Endothelial cell (in vitro differentiated cells): ENCODE measurements around the gene CLEC2L. TPM values are rescaled to one million over a fixed set of nuclear protein-coding genes. Genes with fewer than 3 reads are reported as not detected.

Experiments used
- DNase-seq: peaks from one replicate; pipeline ENCODE4 v3.0.0; 2021; ENCODE audit warnings: low spot score
- H3K27ac Mint-ChIP-seq: one replicate; pipeline ENCODE4 v1.8.0; 2021; ENCODE audit warnings: mixed read lengths, inconsistent platforms; ENCODE audit not compliant: unreplicated experiment
- H3K27me3 Mint-ChIP-seq: one replicate; pipeline ENCODE4 v1.8.0; 2021; ENCODE audit warnings: mild to moderate bottlenecking, moderate library complexity, mixed read lengths, inconsistent platforms; ENCODE audit not compliant: unreplicated experiment
- H3K36me3 Mint-ChIP-seq: one replicate; pipeline ENCODE4 v1.8.0; 2021; ENCODE audit warnings: mild to moderate bottlenecking, low read depth, mixed read lengths, inconsistent platforms; ENCODE audit not compliant: unreplicated experiment
- H3K4me1 Mint-ChIP-seq: one replicate; pipeline ENCODE4 v1.8.0; 2021; ENCODE audit warnings: mild to moderate bottlenecking, mixed read lengths, inconsistent platforms; ENCODE audit not compliant: unreplicated experiment
- H3K4me3 Mint-ChIP-seq: one replicate; pipeline ENCODE4 v1.8.0; 2021; ENCODE audit warnings: mild to moderate bottlenecking, mixed read lengths, inconsistent platforms; ENCODE audit not compliant: unreplicated experiment
- H3K9me3 Mint-ChIP-seq: one replicate; pipeline ENCODE4 v1.8.0; 2021; ENCODE audit warnings: mixed read lengths, inconsistent platforms; ENCODE audit not compliant: unreplicated experiment
- CTCF ChIP-seq: fragments of 200-600 bp; sonication (generic); IDR thresholded peaks from one replicate; pipeline ENCODE4 v1.5.0; 2021; ENCODE audit warnings: antibody characterized with exemption; ENCODE audit not compliant: unreplicated experiment
- total RNA-seq: library from RNA; stranded (reverse); fragmentation: NEBNext Ultra II Directional; extraction: Animal tissue kit (Norgen Biotek cat#: 25700); gene quantifications from one replicate; pipeline ENCODE4 v1.2.1, GENCODE V29; 2021; ENCODE audit not compliant: unreplicated experiment

The CLEC2L gene
- total RNA-seq, 1 donor from 2014 or later = not detected

- no peak overlapping the region for H3K27ac Mint-ChIP-seq
Observed at GRCh38 chr7:139589474-139589873, 66.0 kb downstream of the CLEC2L start.

GRCh38 chr7:139591550-139592195, 68.2 kb downstream of the CLEC2L start:
- Mint-ChIP-seq H3K4me1 (no peaks in the 10 kb centered on the region), H3K4me3 (no peak overlapping the region), H3K27me3 (peaks cover 4% of the 10 kb centered on the region), H3K27ac (no peak overlapping the region), H3K9me3 (no peaks in the 10 kb centered on the region), H3K36me3 (peaks cover 29% of the 10 kb centered on the region)
- TF ChIP-seq CTCF = no peak
- no peak for DNase-seq

More at GRCh38 chr7:139589474-139589873, 66.0 kb downstream of the CLEC2L start:
- TF ChIP-seq CTCF = no peak
- H3K9me3 Mint-ChIP-seq = no peaks in the 10 kb centered on the region
- H3K36me3 Mint-ChIP-seq = peaks cover 22% of the 10 kb centered on the region
- peaks cover 4% of the 10 kb centered on the region for H3K27me3 Mint-ChIP-seq
- no peaks in the 10 kb centered on the region for H3K4me1 Mint-ChIP-seq
- DNase-seq = no peak
- no peak overlapping the region for H3K4me3 Mint-ChIP-seq

- H3K27ac Mint-ChIP-seq = no peak overlapping the region
- DNase-seq = no peak
- peaks cover 29% of the 10 kb centered on the region for H3K36me3 Mint-ChIP-seq
- H3K27me3 Mint-ChIP-seq = peaks cover 4% of the 10 kb centered on the region
- no peak overlapping the region for H3K4me3 Mint-ChIP-seq
- no peaks in the 10 kb centered on the region for H3K4me1 Mint-ChIP-seq
- no peak for TF ChIP-seq CTCF
- H3K9me3 Mint-ChIP-seq = no peaks in the 10 kb centered on the region
Observed at GRCh38 chr7:139592801-139593461, 69.4 kb downstream of the CLEC2L start.

- H3K9me3 Mint-ChIP-seq = no peaks in the 10 kb centered on the region
- no peak for TF ChIP-seq CTCF
- H3K4me1 Mint-ChIP-seq = no peaks in the 10 kb centered on the region
- H3K4me3 Mint-ChIP-seq = no peak overlapping the region
- H3K27me3 Mint-ChIP-seq = peaks cover 4% of the 10 kb centered on the region
- H3K36me3 Mint-ChIP-seq = peaks cover 28% of the 10 kb centered on the region
- DNase-seq = no peak
- H3K27ac Mint-ChIP-seq = no peak overlapping the region
Observed at GRCh38 chr7:139594090-139594489, 70.6 kb downstream of the CLEC2L start.

Other genes with a start within 250 kb of the CLEC2L start
- gene FMC1, start 182.3 kb upstream of the CLEC2L start, total RNA-seq = 9.0 TPM
- gene LUC7L2, start 163.8 kb upstream of the CLEC2L start, total RNA-seq = 83.5 TPM
- gene KLRG2, start 40.0 kb upstream of the CLEC2L start, total RNA-seq = 0.23 TPM